Caco-2 (cell line): ENCODE results near the gene ADD1. TPM values are rescaled to one million over a fixed set of nuclear protein-coding genes. Genes with fewer than 3 reads are reported as not detected.

Experiments used
- BruUV-seq: library from RNA; stranded (reverse); fragments of 400-500 nt; replicated peaks from 2 replicates; lab custom pipeline; 2021; lab: Mats Ljungman, UMichigan
- CTCF ChIA-PET: fragments of 300-600 bp; sonication (Branson Sonifier 250); formaldehyde crosslinking; loops from one replicate; lab custom pipeline; 2022; ENCODE audit warnings: antibody characterized with exemption; lab: Charles Lee
- POLR2A ChIA-PET: fragments of 300-600 bp; sonication (Branson Sonifier 250); formaldehyde crosslinking; loops from one replicate; lab custom pipeline; 2022; ENCODE audit warnings: antibody characterized with exemption; lab: Charles Lee
- DNase-seq, 2 experiments: peaks; one replicate each; pipeline versions ENCODE4 v3.0.0 to v3.0.0-alpha.2; 2020 to 2022
- H3K27me3 ChIP-seq: replicated peaks from 2 replicates; pipeline ENCODE4 v1.6.0; 2011; ENCODE audit warnings: low read length; ENCODE audit not compliant: control insufficient read depth, insufficient read depth
- H3K36me3 ChIP-seq: 2 replicates; pipeline ENCODE4 v1.5.1; 2011; ENCODE audit warnings: low read length; ENCODE audit not compliant: control insufficient read depth, insufficient read depth
- H3K4me1 ChIP-seq: fragments of 250-450 bp; sonication (Bioruptor Pico); 2 replicates; pipeline ENCODE4 v1.5.1; 2020; ENCODE audit warnings: mild to moderate bottlenecking
- H3K4me3 ChIP-seq: 2 replicates; pipeline ENCODE4 v1.5.1; 2011; ENCODE audit warnings: low read depth, mild to moderate bottlenecking, control low read depth, low read length
- H3K9me3 ChIP-seq: fragments of 250-450 bp; sonication (Bioruptor Pico); 2 replicates; pipeline ENCODE4 v1.5.1; 2020; ENCODE audit warnings: mild to moderate bottlenecking, moderate library complexity
- H3K27ac Mint-ChIP-seq: one replicate; pipeline ENCODE4 v1.8.0; 2022; ENCODE audit warnings: mixed read lengths; ENCODE audit not compliant: unreplicated experiment
- H3K27me3 Mint-ChIP-seq: one replicate; pipeline ENCODE4 v1.8.0; 2022; ENCODE audit warnings: mixed read lengths; ENCODE audit not compliant: insufficient read depth, unreplicated experiment
- H3K36me3 Mint-ChIP-seq: one replicate; pipeline ENCODE4 v1.8.0; 2022; ENCODE audit warnings: mild to moderate bottlenecking, mixed read lengths; ENCODE audit not compliant: insufficient read depth, unreplicated experiment
- H3K4me1 Mint-ChIP-seq: one replicate; pipeline ENCODE4 v1.8.0; 2022; ENCODE audit warnings: low read depth, mixed read lengths; ENCODE audit not compliant: unreplicated experiment
- H3K4me3 Mint-ChIP-seq: one replicate; pipeline ENCODE4 v1.8.0; 2022; ENCODE audit warnings: mild to moderate bottlenecking, moderate library complexity, mixed read lengths; ENCODE audit not compliant: unreplicated experiment
- H3K9me3 Mint-ChIP-seq: one replicate; pipeline ENCODE4 v1.8.0; 2022; ENCODE audit warnings: mixed read lengths; ENCODE audit not compliant: unreplicated experiment
- intact Hi-C: fragments of 100-400 bp; cut with micrococcal nuclease; formaldehyde crosslinking; loops from one replicate; pipeline ENCODE4 v1.10.0; 2022; ENCODE audit not compliant: unreplicated experiment
- total RNA-seq: library from RNA; stranded (reverse); gene quantifications from 2 replicates; pipeline ENCODE4 v1.2.3, GENCODE V29; 2022
- TF ChIP-seq, protein P1 (sequence below), 2 experiments: fragments of 200-600 bp in 1 of 2; IDR thresholded peaks; 1 replicate in 1 of 2; 2 replicates in 1 of 2; pipeline versions ENCODE4 v1.5.1 to v1.8.0; 2011 to 2022; ENCODE audit warnings: antibody characterized with exemption in 1 of 2, control low read depth in 1 of 2, inconsistent platforms in 1 of 2, low read depth in 1 of 2, low read length in 1 of 2, mild to moderate bottlenecking in 1 of 2, moderate library complexity in 1 of 2; ENCODE audit not compliant: insufficient read depth in 1 of 2, severe bottlenecking in 1 of 2, unreplicated experiment in 1 of 2

Gene ADD1
- total RNA-seq, 1 experiment from 2014 or later, result 242 TPM

DNA sequence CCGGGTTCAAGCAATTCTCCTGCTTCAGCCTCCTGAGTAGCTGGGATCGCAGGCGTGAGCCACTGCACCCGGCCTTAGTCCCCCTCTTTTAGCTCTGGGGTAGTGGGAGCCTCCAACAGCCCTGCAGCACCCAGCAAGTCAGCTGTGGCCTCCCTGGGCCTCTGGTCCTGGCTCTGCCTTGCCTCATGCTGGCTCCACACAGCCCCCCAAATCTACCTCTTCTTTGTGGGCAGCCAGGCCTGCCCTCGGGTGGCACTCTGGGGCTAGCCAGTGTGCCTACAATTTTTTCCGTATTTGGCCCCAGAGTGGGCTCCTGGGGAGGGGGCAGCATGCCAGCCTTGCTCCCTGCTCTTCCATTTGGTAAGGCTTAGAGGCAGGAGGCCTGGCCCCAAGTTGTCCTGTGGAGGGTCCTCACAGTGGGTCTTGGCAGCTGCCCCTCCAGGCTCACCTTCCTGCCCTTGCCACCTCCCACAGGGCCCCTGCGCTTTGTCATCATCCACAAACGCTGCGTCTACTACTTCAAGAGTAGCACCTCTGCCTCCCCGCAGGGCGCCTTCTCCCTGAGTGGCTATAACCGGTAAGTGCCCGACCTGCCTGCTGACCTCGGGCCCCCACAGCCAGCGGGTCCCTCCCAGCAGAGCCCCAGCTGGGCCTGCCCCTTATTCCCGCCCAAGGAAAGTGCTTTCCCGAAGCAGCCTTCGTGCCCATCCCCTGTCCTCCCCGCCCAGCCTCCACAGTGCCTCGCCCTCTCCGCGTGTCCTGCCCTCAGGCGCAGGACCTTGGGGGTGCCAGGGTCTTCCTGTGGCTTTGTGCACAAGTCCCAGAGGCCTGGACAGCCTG lies 21.0 kb upstream of the ADD1 start:
- BruUV-seq, result no TSS peak
- Histone ChIP-seq H3K27me3 (no peaks in the 10 kb centered on the region), H3K36me3 (no peaks in the 10 kb centered on the region), H3K4me3 (no peak overlapping the region), H3K4me1 (peaks cover 2% of the 10 kb centered on the region; the same call in 1 of the 2 replicates), H3K9me3 (no peaks in the 10 kb centered on the region)
- intact Hi-C loops, result no loop called here
- Mint-ChIP-seq H3K9me3 (no peaks in the 10 kb centered on the region), H3K4me3 (no peak overlapping the region), H3K27me3 (no peaks in the 10 kb centered on the region), H3K4me1 (peaks cover 8% of the 10 kb centered on the region), H3K27ac (no peak overlapping the region), H3K36me3 (peaks cover 33% of the 10 kb centered on the region)
- TF ChIP-seq, protein P1, sequence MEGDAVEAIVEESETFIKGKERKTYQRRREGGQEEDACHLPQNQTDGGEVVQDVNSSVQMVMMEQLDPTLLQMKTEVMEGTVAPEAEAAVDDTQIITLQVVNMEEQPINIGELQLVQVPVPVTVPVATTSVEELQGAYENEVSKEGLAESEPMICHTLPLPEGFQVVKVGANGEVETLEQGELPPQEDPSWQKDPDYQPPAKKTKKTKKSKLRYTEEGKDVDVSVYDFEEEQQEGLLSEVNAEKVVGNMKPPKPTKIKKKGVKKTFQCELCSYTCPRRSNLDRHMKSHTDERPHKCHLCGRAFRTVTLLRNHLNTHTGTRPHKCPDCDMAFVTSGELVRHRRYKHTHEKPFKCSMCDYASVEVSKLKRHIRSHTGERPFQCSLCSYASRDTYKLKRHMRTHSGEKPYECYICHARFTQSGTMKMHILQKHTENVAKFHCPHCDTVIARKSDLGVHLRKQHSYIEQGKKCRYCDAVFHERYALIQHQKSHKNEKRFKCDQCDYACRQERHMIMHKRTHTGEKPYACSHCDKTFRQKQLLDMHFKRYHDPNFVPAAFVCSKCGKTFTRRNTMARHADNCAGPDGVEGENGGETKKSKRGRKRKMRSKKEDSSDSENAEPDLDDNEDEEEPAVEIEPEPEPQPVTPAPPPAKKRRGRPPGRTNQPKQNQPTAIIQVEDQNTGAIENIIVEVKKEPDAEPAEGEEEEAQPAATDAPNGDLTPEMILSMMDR (IDR thresholded peaks at IDR 0.05; ENCODE audit: insufficient read depth in 1 of 2, low read depth in 1 of 2, low read length in 1 of 2, severe bottlenecking in 1 of 2, unreplicated experiment in 1 of 2), result no peak
- ChIA-PET POLR2A (no interaction called here), CTCF (no interaction called here)
- DNase-seq, result no peak

DNA sequence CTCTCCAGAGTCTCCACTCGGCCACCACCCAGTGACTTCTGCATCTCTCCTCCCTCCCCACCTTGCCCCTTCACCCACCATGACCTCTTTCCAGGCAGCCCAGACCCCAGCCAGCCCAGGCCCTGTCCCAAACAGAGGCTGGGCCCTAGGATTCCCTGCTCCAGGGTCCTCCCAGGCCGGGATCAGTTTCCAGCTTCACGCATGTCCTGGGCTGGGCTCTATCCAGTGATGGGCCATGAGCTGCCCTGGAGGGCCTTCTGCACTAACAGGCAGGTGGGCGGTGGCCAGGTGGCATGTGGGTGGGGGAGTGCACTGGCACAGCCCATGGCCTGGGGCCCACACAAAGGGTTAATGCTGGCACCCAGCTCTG lies 20.4 kb upstream of the ADD1 start:
- peaks cover 33% of the 10 kb centered on the region for H3K36me3 Mint-ChIP-seq
- TF ChIP-seq, protein P1 (IDR thresholded peaks at IDR 0.05; ENCODE audit: insufficient read depth in 1 of 2, low read depth in 1 of 2, low read length in 1 of 2, severe bottlenecking in 1 of 2, unreplicated experiment in 1 of 2), result no peak
- no peaks in the 10 kb centered on the region for H3K36me3 ChIP-seq
- no peaks in the 10 kb centered on the region for H3K27me3 Mint-ChIP-seq
- POLR2A ChIA-PET, result no interaction called here
- no peak overlapping the region for H3K4me3 ChIP-seq
- H3K4me1 ChIP-seq, result no peaks in the 10 kb centered on the region
- intact Hi-C loops, result no loop called here
- H3K27ac Mint-ChIP-seq, result no peak overlapping the region
- no peak for DNase-seq
- CTCF ChIA-PET, result no interaction called here
- no TSS peak for BruUV-seq
- H3K27me3 ChIP-seq, result no peaks in the 10 kb centered on the region
- H3K9me3 ChIP-seq, result no peaks in the 10 kb centered on the region
- H3K4me1 Mint-ChIP-seq, result peaks cover 8% of the 10 kb centered on the region
- no peaks in the 10 kb centered on the region for H3K9me3 Mint-ChIP-seq
- H3K4me3 Mint-ChIP-seq, result no peak overlapping the region

DNA sequence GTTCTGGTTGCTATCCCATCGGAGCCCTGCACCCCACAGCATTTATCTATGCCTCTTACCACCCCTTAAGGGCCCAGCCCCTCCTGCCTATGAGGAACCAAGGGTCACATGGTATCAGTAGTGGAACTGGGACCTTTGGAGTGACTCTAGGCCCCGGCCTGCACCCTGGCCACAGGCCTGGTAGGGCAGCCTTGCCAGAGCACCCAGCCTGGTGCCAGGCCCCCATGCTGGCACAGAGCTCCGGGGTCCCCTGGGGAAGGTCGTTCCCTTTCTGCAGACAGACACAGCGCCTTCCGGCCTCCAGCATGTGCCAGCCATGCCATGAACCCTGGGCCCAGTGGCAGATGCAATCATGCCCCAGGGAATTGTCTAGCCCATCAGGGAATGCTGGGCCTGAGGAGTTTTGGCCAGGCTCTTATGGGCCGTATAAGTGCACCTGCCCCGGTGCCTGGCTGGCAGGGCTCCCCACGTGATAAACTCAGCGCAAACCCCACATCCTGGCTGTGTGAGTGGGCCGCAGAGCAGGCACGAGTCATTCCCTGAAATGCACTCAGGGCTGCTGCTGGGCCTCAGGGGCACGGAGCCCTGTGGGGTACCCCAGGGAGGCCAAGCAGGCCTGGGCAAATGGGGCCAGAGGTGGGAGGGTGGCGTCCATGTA lies 19.8 kb upstream of the ADD1 start:
- no peak overlapping the region for H3K27ac Mint-ChIP-seq
- Histone ChIP-seq H3K9me3 (no peaks in the 10 kb centered on the region), H3K27me3 (no peaks in the 10 kb centered on the region), H3K36me3 (no peaks in the 10 kb centered on the region), H3K4me1 (no peaks in the 10 kb centered on the region), H3K4me3 (no peak overlapping the region)
- ChIA-PET POLR2A (no interaction called here), CTCF (no interaction called here)
- no peaks in the 10 kb centered on the region for H3K27me3 Mint-ChIP-seq
- TF ChIP-seq, protein P1 (IDR thresholded peaks at IDR 0.05; ENCODE audit: insufficient read depth in 1 of 2, low read depth in 1 of 2, low read length in 1 of 2, severe bottlenecking in 1 of 2, unreplicated experiment in 1 of 2), result no peak
- peaks cover 8% of the 10 kb centered on the region for H3K4me1 Mint-ChIP-seq
- intact Hi-C loops, result no loop called here
- peaks cover 33% of the 10 kb centered on the region for H3K36me3 Mint-ChIP-seq
- H3K9me3 Mint-ChIP-seq, result no peaks in the 10 kb centered on the region
- H3K4me3 Mint-ChIP-seq, result no peak overlapping the region
- no peak for DNase-seq
- no TSS peak for BruUV-seq
